ENCODE data around the gene DAGLB. TPM values are rescaled to one million over a fixed set of nuclear protein-coding genes. Genes with fewer than 3 reads are reported as not detected.
"Not testable (repeated sequence)": the region's sequence is repeated elsewhere in the genome, so short reads cannot be mapped to it uniquely, and the experiment has no call there.

Gene DAGLB
- total RNA-seq, 3 donors from 2014 or later (not counting 1 experiment from before 2014, with no cell fraction given): 20.3 to 25.6 (median 25.2) TPM

DNA sequence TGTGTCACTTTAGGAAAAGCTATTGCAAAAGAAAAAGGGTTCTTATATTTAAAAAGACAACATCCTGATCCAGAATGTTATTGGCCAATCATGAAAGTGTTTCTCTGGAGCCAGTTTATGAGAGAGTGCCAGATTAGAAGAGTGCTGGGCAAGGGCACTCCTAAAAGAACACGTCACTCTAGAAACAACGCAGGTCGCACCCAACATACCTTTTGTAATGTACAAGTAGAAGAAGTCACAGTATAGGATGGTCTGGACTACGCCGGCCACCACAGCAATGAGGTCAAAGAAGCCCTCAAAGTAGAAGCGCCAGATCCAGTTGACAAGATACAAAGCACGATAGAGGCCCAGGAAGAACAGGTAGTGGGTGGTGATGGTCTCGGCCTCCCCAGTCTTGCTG is 18.1 kb upstream of the DAGLB start:
- no peaks in the 10 kb centered on the region for H3K9me3 Mint-ChIP-seq
- H3K27me3 ChIP-seq (ENCODE audit: control insufficient read depth, insufficient read depth, low read length): no peaks in the 10 kb centered on the region
- intact Hi-C loops (cut with micrococcal nuclease): no loop called here
- no peak overlapping the region for H3K4me3 ChIP-seq (ENCODE audit: low read length)
- H3K4me3 Mint-ChIP-seq: no peak overlapping the region
- no peak for DNase-seq
- no peak overlapping the region for H3K27ac ChIP-seq (ENCODE audit: low read length)
- over 99% methylated on average over 8 of the region's 8 CpGs for WGBS (ENCODE audit: insufficient coverage)
- H3K36me3 ChIP-seq (ENCODE audit: control insufficient read depth, insufficient read depth, low read length): peaks cover 65% of the 10 kb centered on the region
- no peak for TF ChIP-seq CTCF (IDR thresholded peaks at IDR 0.05)
- no peaks in the 10 kb centered on the region for H3K27me3 Mint-ChIP-seq (ENCODE audit: low read depth in 2 of 2)
- H3K27ac Mint-ChIP-seq: no peak overlapping the region
- H3K4me1 Mint-ChIP-seq: no peaks in the 10 kb centered on the region
- H3K9me3 ChIP-seq (ENCODE audit: control insufficient read depth, insufficient read depth, low read length): no peaks in the 10 kb centered on the region
- H3K36me3 Mint-ChIP-seq: peaks cover 14% of the 10 kb centered on the region
- ATAC-seq: no peak
- H3K4me1 ChIP-seq (ENCODE audit: control insufficient read depth, insufficient read depth, low read length): no peaks in the 10 kb centered on the region

GRCh38 chr7:6463609-6464008 is 15.9 kb upstream of the DAGLB start:
- H3K9me3 Mint-ChIP-seq; DNase-seq; intact Hi-C loops (cut with micrococcal nuclease); H3K4me1 ChIP-seq (ENCODE audit: control insufficient read depth, insufficient read depth, low read length); H3K4me3 Mint-ChIP-seq; H3K4me3 ChIP-seq (ENCODE audit: low read length); H3K27ac ChIP-seq (ENCODE audit: low read length); ATAC-seq; H3K9me3 ChIP-seq (ENCODE audit: control insufficient read depth, insufficient read depth, low read length); H3K27me3 Mint-ChIP-seq (ENCODE audit: low read depth in 2 of 2); H3K27me3 ChIP-seq (ENCODE audit: control insufficient read depth, insufficient read depth, low read length); H3K27ac Mint-ChIP-seq; H3K4me1 Mint-ChIP-seq: not testable (repeated sequence)
- H3K36me3 Mint-ChIP-seq: peaks cover 14% of the 10 kb centered on the region
- peaks cover 62% of the 10 kb centered on the region for H3K36me3 ChIP-seq (ENCODE audit: control insufficient read depth, insufficient read depth, low read length)
- 82% methylated on average over 3 of the region's 5 CpGs for WGBS (ENCODE audit: insufficient coverage)

DNA sequence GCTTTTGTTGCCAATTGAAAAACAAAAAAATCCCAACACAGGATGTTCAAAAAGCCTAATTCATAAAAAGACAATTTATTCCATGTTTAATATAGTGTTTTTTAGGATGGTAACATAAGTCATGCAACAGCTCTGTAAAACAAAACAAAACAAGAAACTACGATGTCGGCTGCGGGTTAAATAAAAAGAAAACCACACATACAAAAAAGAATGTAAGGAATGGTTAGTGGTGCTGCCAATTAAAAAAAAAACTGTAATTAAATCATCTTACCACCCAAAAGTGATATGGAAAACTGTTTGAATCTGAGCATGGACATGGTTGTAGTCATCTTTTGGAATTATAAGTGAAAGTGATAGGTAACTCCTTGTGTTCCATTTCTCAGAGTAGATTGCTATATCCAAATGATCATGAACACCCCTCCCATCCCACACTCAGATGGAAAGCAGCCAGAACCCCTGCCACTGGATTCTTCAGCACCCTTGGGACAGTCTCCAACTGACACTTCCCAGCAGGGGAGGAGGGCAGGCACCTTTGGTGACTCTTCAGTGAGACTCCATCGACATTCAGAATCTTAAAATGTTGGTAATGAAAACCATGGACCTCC is 14.3 kb upstream of the DAGLB start:
- peaks cover 10% of the 10 kb centered on the region for H3K36me3 Mint-ChIP-seq
- no peaks in the 10 kb centered on the region for H3K9me3 Mint-ChIP-seq
- DNase-seq (no peak), ATAC-seq (no peak)
- no peak for TF ChIP-seq CTCF (IDR thresholded peaks at IDR 0.05)
- WGBS (ENCODE audit: insufficient coverage): 100% methylated on average over 1 of the region's 4 CpGs
- Histone ChIP-seq H3K4me1 (ENCODE audit: control insufficient read depth, insufficient read depth, low read length) (no peaks in the 10 kb centered on the region), H3K36me3 (ENCODE audit: control insufficient read depth, insufficient read depth, low read length) (peaks cover 53% of the 10 kb centered on the region), H3K27ac (ENCODE audit: low read length) (no peak overlapping the region), H3K4me3 (ENCODE audit: low read length) (no peak overlapping the region), H3K9me3 (ENCODE audit: control insufficient read depth, insufficient read depth, low read length) (no peaks in the 10 kb centered on the region), H3K27me3 (ENCODE audit: control insufficient read depth, insufficient read depth, low read length) (no peaks in the 10 kb centered on the region)
- no peaks in the 10 kb centered on the region for H3K4me1 Mint-ChIP-seq
- H3K4me3 Mint-ChIP-seq: no peak overlapping the region
- intact Hi-C loops (cut with micrococcal nuclease): no loop called here
- no peaks in the 10 kb centered on the region for H3K27me3 Mint-ChIP-seq (ENCODE audit: low read depth in 2 of 2)
- H3K27ac Mint-ChIP-seq: peak overlapping the region in 1 of 2 donors; percentile 1

GRCh38 chr7:6460990-6461584 is 13.3 kb upstream of the DAGLB start:
- DNase-seq (no peak), ATAC-seq (no peak)
- Mint-ChIP-seq H3K4me3 (no peak overlapping the region), H3K36me3 (peaks cover 7% of the 10 kb centered on the region), H3K27me3 (ENCODE audit: low read depth in 2 of 2) (no peaks in the 10 kb centered on the region), H3K27ac (peak overlapping the region; percentile 1 to 53), H3K4me1 (no peaks in the 10 kb centered on the region), H3K9me3 (no peaks in the 10 kb centered on the region)
- H3K27ac ChIP-seq (ENCODE audit: low read length): no peak overlapping the region
- no peak for TF ChIP-seq CTCF (IDR thresholded peaks at IDR 0.05)
- H3K9me3 ChIP-seq (ENCODE audit: control insufficient read depth, insufficient read depth, low read length): no peaks in the 10 kb centered on the region
- H3K4me3 ChIP-seq (ENCODE audit: low read length): no peak overlapping the region
- no peaks in the 10 kb centered on the region for H3K4me1 ChIP-seq (ENCODE audit: control insufficient read depth, insufficient read depth, low read length)
- 91% methylated on average over 11 of the region's 11 CpGs for WGBS (ENCODE audit: insufficient coverage)
- peaks cover 43% of the 10 kb centered on the region for H3K36me3 ChIP-seq (ENCODE audit: control insufficient read depth, insufficient read depth, low read length)
- intact Hi-C loops (cut with micrococcal nuclease): no loop called here
- no peaks in the 10 kb centered on the region for H3K27me3 ChIP-seq (ENCODE audit: control insufficient read depth, insufficient read depth, low read length)
